Activated CD4-positive, alpha-beta T cell treated with anti-CD3 and anti-CD28 coated beads, Interleukin-2, amount 50 U/mL, for 24 hours (primary cell): ENCODE results near the gene SMURF1.

ENCODE experiments used
- DNase-seq, 2 donors: peaks; one replicate each; pipeline ENCODE4 v3.0.0-alpha.2; 2020; ENCODE audit warnings: low read depth in 1 of 2, low spot score in 1 of 2

SMURF1 gene

GRCh38 chr7:99098286-99098823 is 45.6 kb downstream of the SMURF1 start:
- DNase-seq, result no peak

- no peak for DNase-seq
Measured at GRCh38 chr7:99097730-99098129, 46.2 kb downstream of the SMURF1 start.

- no peak for DNase-seq
Measured at GRCh38 chr7:99096124-99096887, 47.6 kb downstream of the SMURF1 start.

GRCh38 chr7:99095698-99096097 is 48.2 kb downstream of the SMURF1 start:
- no peak for DNase-seq

GRCh38 chr7:99094401-99094800 is 49.5 kb downstream of the SMURF1 start:
- no peak for DNase-seq

- DNase-seq, result no peak
Measured at GRCh38 chr7:99092064-99092720, 51.7 kb downstream of the SMURF1 start.

- no peak for DNase-seq
Measured at GRCh38 chr7:99090771-99091542, 53.0 kb downstream of the SMURF1 start.

- no peak for DNase-seq
Measured at GRCh38 chr7:99089914-99090629, 53.8 kb downstream of the SMURF1 start.

GRCh38 chr7:99086944-99087343 is 57.0 kb downstream of the SMURF1 start:
- no peak for DNase-seq

GRCh38 chr7:99086532-99086931 is 57.4 kb downstream of the SMURF1 start:
- DNase-seq, result no peak

GRCh38 chr7:99083733-99084132 is 60.2 kb downstream of the SMURF1 start:
- DNase-seq, result no peak

GRCh38 chr7:99083068-99083651 is 60.7 kb downstream of the SMURF1 start:
- no peak for DNase-seq

- no peak for DNase-seq
Measured at GRCh38 chr7:99080679-99081078, 63.2 kb downstream of the SMURF1 start.

GRCh38 chr7:99079104-99079503 is 64.8 kb downstream of the SMURF1 start:
- DNase-seq, result no peak

- no peak for DNase-seq
Measured at GRCh38 chr7:99078416-99078815, 65.5 kb downstream of the SMURF1 start.

GRCh38 chr7:99076615-99077014 is 67.3 kb downstream of the SMURF1 start:
- no peak for DNase-seq

- no peak for DNase-seq
Measured at GRCh38 chr7:99073839-99074446, 70.0 kb downstream of the SMURF1 start.

GRCh38 chr7:99072126-99072525 is 71.8 kb downstream of the SMURF1 start:
- no peak for DNase-seq

GRCh38 chr7:99070361-99070760 is 73.5 kb downstream of the SMURF1 start:
- DNase-seq, result no peak
